HG03575 (cell line): ENCODE data around the gene UBE3B.
"Not testable (repeated sequence)": the region's sequence is repeated elsewhere in the genome, so short reads cannot be mapped to it uniquely, and the experiment has no call there.

Source experiments
- ATAC-seq: cut with Tn5 transposase; IDR thresholded peaks from one replicate; pipeline ENCODE4 v1.9.1; 2021; ENCODE audit not compliant: unreplicated experiment, insufficient number of reproducible peaks, low FRiP score; ENCODE audit errors: extremely low read depth

UBE3B gene

DNA sequence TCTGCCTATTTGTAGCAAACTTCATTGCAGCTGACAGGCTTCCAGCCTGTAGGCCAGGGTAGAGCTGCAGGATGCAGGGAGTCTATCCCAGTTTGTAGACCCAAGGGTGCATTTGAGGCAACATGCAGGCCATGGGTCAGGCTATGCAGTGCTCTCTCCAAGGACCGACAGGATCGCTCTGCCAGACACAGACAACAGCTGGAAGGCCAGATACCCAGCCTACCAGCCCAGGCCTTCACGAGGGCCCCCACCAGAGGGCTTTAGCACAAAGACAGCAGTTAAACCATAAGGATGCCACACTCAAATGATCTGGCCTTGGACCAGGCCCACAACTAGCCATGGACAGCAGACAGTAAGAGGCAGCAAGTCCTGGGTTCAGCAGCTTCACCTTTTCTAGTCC is 10.6 kb upstream of the UBE3B start:
- ATAC-seq = no peak

DNA sequence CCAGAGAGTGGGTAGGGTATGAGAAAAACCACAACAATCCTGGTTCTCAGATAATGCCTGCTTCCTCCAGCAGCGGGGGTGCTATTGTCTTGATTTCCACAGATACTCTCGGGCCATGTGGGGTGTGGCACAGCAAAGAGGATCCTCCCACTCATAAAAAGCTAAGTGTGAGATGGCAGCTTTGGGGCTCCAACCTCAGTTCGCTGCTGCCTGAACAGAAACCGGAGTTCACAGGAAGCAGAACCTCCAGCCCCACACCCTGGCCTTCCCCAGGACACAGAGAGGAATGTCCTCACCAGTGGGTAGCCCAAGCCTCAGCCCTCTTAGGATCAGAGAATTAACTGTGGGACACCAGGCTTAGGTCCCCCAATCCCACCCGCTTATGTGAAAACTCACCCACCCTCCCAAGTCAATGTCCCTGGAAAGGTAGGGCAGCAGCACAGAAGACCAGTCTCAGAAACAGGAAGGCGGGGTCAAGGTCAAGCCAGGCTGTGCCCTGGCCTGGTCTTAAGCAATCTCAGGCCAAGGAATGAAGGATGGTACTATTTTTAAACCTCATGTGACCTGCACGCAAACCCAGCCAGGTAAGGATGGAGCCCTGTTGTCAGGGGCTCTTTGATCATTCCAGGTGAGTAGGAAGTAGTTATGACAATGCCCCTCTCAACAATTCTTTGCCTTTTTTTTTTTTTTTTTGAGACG is 9.3 kb upstream of the UBE3B start:
- ATAC-seq = no peak

DNA sequence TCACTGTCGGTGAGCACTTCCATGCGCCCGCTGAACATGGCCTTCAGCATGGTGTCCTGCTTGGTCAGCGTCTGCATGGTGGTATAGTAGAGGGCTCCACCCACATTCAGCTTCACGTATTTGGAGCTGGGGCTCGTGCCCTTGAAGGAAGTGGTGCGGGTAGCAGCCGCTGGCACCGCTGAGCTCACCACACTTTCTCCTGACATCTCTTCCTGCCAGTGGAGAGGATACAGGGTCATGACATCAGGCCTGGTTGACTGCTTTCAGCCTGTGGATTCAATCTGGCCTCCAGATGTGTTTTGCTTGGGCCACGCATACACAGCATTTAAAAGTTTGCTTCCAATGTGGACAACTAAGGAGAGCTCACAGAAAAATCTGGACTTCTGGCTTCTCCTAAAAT is 7.9 kb upstream of the UBE3B start:
- no peak for ATAC-seq

DNA sequence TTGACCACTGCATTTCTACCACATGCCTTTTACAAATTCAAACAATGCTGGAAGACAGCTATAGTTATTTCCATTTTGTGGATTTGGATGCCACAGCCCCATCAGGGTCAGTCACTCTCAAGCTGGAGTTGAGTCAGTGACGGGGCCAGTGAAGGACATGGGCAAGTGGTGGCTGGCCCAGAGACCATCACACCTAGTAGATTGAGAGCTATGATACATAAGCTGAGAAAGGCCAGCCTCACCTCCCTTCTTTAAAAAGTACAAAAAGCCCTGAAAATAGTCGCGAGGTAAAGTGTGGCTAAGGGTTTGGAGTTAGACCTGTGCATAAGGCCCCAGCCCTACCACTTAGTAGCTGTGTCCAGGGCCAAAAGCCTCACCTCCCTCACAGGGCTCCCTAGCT is 4.4 kb upstream of the UBE3B start:
- no peak for ATAC-seq

DNA sequence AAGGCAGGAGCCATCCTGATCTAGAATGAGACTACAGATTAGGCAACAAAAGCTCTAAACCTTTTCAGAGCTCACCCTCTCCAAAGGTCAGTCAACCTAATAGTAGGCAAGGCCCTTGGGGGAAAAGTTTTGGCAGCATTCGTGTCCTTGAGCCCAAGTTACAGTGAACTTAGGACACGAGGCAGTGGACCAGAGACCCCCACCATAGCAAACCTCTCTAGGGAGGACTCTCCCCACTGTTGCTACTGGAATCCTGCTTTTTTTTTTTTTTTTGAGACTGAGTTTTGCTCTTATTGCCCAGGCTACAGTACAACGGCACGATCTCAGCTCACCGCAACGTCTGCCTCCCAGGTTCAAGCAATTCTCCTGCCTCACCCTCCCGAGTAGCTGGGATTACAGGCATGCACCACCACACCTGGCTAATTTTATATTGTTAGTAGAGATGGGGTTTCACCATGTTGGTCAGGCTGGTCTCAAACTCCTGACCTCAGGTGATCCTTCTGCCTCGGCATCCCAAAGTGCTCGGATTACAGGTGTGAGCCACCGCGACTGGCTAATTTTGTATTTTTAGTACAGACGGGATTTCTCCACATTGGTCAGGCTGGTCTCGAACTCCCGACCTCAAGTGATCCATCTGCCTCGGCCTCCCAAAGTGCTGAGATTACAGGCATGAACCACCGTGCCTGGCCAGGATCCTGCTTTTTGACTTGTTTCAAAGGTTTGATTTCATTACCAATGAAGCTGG is 3.7 kb upstream of the UBE3B start:
- ATAC-seq = not testable (repeated sequence)

DNA sequence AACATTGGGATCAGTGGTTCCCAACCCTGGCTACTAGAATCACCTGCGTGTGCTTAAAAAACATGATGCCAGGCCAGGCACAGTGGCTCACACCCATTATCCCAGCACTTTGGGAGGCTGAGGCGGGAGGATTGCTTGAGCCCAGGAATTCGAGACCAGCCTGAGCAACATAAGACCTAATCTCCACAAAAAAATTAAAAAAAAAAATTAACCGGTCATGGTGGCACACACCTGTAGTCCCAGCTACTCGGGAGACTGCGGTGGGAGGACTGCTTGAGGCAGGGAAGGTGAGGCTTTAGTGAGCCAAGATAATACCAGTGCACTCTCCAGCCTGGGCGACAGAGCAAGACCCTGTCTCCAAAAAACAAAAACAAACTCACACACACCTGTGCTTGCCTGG is 2.3 kb upstream of the UBE3B start:
- ATAC-seq = no peak

DNA sequence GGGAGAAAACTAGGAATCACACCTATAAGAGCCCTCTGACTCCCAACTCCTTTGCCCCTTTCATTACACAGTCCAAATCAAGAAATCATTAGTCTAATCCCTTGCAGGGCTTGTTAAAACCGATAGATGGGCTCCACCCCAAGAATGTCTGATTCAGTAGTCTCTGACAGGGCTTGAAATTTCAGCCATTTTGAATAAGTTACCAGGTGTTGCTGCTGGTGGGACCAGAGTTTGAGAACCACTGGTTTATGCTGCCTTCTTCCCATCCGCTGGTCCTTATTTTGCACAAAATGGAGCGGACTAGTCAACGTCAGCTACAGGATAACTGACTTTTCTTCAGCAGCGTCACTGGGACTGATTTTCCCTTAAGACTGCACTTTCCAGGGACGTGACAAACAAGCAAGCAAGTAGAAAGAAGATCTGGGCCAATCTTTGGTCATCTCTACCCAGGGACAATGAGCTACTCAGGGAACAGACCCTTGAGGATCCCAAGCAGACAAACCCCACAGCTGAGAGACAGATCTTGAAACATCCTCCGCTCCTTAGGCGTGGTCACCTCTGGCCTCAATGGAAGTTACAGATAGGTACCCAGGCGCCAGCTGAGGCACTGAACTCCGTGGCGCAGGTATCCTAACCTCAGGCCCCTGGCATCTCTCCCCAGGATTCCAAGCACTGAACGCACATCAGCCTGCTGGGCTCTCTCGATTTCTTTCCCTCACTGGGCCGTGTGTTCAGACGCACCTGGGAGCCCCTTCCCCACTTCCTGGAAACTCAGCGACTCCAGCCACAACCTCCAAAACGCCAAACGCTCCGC is 1.2 kb upstream of the UBE3B start:
- no peak for ATAC-seq

DNA sequence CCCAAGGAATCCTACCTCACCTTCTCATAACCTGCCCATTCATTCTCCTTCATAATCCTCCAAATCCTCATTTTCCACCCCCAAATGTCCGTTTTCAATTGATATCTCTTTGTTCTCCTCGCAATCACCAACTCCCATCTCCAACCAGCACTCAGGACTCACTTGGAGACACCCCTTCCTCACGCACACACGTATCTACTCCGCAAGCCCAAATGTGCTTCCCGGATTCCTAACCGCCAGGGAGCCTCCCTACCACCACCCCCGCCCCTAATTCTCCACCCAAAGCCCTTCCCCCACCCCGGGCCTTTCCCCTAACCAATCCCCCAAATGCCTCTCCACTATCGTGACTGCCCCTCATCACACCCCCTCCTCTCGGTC is 638 bp upstream of the UBE3B start:
- ATAC-seq = no peak

DNA sequence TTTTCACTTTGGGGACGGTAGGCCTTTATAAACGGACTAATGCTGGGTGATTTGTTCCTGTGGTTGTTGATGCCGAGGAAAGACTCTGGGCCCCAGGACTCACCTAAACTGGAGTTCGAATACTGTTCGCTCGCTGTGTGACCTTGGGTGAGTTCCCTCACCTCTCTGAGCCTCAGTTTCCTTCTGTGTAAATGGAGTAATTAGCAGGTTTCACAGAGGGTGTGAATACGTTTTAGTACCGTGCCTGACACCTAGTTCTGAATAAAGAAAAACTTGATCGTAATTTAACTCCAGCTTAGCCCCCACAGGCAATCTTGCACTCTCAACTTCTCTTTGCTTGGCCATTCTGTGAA is 505 bp downstream of the UBE3B start:
- no peak for ATAC-seq

DNA sequence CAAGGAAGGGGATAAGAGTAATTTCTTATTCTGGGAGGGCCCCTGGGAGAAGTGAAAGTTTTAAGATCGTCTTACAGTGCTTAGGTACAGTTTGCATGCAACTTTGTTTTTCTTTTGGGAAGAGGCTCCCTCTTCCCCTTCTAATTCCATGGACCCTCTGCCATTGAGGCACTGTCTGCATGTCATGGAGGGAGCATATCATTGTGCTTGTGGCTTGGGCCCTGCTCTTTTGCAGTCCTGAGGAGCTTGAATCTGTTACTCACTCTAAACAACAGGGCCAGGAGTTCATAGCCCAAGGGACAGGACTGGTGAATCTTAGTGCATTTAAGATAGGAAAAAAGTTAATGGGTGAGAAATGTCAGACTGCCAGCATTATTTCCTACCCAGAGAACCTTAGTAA is 2.3 kb downstream of the UBE3B start:
- ATAC-seq = no peak

DNA sequence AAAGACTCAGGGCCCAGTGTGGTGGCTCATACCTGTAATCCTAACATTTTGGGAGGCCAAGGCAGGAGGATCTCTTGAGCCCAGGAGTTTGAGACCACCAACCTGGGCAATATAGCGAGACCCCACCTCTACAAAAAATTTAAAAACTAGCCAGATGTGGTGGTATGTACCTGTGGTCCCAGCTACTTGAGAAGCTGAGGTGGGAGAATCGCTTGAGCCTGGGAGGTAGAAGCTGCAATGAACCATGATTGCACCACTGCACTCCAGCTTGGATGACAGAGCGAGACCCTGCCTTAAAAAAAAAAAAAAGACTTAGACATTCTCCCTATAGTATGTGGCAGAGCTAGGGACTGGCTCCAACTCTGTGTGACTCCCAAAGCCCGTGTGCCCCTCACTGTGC is 2.9 kb downstream of the UBE3B start:
- no peak for ATAC-seq

DNA sequence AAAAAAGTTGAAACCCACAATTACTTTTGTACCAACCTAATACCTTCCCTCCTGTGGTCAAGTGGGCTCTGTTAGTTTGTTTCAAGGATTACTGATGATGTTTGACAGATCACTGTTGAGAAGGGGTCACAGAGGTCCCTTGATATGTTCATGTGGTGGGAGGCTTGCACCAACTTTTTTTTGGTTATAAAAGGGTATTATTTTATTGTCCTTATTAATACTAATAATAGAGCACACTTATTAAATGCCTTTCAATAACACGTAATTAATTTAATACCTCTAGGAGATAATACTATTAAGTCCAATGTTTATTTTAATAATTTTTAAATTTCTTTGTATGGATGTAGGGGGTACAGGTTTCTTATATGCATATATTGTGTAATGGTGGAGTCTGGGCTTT is 4.4 kb downstream of the UBE3B start:
- no peak for ATAC-seq

DNA sequence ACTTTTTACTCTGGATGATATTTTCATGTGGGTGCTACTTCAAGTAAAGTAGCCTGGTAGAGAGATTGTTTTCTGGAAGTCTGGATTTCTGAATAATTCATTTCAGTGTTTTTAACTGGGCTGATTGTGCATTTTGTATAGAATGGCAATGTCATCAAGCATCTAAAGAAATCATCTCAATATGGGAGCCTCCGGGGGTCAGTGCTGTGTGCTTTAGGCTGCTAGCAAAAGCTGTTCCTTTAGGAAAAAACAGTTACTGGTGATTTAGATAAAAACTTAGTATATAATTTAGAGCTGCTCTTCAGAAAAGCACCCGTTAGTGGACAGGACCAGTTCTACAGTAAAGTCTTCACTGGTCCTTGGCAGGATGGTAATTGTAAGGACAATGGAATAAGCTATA is 5.1 kb downstream of the UBE3B start:
- no peak for ATAC-seq

DNA sequence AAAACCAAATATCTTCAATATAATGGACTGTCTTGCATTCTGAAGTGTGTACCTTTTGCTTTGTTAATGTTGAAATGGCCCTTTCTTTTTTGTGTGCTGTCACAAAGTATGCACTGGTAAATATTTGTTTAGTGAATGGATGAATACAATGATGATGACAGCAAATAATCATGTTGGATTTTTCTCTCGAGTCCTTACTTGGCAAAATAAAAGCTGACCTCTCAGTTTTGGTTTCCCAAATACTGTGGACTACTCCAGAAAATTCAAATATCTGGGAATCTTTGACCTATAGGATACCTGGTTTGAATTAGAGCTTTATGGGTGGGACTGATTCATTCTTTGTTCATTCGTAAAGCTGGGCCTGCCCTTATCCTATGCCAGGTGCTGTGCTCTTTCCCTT is 5.5 kb downstream of the UBE3B start:
- no peak for ATAC-seq

DNA sequence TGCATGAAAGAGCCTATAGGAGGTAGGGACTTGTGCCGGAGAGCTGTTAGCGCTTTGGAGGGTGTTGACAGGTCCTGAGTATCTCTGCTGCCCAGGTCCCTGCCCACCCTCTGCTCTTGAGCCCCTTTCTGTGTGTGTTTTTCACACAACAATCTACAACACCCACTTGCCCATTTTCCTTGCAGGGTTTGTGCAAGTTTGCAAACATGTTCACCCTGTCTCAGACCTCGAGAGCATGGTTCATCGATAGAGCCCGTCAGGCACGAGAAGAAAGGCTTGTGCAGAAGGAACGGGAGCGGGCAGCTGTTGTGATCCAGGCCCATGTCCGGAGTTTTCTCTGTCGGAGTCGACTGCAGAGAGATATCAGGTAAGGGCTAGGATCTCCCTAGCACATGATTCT is 5.9 kb downstream of the UBE3B start:
- no peak for ATAC-seq

DNA sequence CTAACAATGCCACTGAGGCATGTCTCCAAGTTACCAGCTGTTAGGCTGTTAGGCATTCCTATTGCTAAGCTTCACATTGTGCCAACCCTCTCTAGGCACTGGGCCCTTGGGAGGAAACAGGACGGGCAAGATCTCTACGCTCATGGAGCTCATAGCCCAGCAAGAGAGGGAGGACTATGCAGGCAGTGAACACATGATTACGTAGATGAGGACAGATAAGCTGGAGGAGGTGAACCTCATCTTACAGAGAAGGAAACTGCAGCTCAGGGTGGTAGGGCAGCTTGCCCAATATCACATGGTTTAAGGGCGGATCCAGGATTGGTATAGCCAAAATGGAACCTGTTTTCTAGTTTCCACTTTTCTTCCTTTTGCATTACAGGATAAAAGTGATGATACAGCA is 7.8 kb downstream of the UBE3B start:
- ATAC-seq = no peak

DNA sequence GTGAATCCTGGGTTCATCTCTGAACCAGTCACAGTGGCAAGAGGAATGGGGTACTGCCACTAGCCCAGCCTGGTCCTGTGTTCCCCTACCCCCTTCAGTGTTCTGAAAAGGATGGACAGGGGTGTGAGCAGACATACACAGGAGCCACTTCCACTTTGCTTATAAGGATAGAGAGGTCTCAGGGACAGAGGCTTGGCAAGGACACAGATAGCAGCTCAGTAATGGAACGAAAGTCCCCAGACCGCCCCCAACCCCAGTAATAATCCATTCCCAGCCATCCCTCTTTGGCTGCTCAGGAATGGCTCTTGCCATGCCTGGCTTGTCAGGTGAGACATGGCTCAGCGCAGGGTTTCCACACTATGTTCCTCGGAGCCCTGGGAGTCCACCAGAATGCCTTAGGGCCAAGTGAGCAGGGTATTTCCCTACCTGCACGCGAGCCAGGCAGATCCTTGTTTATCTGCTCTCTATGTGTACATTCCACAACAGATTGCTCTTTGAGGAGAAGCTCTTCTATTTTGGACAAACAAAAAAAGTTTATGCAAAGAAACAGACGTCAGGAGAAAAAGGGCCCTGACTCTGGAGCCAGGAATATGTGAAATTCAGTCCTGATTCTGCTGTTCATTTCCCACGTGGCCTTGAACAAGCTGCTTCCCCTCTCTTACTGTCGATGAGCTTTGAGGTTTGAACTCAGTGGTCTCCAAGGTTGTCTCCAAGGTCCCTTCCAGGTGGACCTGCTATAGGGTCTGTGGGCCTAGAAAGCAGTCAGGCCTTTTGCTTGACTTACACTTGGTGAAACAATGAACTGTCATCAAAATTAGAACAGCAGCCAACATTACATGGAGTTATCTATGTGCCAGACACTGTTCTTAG is 10.0 kb downstream of the UBE3B start:
- ATAC-seq = no peak

DNA sequence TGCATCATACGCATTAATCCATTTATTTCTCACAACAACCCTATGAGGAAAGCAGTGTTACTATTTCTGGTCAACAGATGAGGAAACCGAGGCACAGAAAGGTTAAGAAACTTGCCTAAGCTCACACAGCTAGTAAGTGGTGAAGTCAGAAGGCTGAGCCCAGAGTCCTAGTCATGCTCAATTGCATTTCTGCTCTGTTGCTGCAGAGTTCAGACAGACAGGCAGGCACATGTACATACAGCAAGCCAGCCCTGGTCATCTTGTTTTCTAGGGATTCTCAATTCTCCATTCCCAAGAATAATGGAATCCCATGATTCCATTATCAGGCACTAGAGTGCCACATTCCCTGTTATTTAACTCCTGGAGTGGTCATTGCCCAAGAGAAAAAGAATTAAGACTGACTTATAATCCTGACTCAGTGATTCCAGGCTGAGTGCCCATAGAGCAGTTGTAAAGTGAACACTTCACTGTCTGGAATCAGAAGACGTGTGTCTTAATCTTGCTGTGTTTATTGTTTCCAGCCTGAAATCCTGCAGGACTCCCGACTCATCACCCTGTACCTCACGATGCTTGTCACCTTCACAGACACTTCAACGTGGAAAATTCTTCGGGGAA is 10.7 kb downstream of the UBE3B start:
- no peak for ATAC-seq
